NCI-H1105 (cell line): Measurements from ENCODE around the gene MYO5A.
"Not testable (repeated sequence)": the region's sequence is repeated elsewhere in the genome, so short reads cannot be mapped to it uniquely, and the experiment has no call there.

Experiments
- DNase-seq: peaks from one replicate; lab custom pipeline; 2025; lab: John Stamatoyannopoulos, UW

Gene MYO5A

DNA sequence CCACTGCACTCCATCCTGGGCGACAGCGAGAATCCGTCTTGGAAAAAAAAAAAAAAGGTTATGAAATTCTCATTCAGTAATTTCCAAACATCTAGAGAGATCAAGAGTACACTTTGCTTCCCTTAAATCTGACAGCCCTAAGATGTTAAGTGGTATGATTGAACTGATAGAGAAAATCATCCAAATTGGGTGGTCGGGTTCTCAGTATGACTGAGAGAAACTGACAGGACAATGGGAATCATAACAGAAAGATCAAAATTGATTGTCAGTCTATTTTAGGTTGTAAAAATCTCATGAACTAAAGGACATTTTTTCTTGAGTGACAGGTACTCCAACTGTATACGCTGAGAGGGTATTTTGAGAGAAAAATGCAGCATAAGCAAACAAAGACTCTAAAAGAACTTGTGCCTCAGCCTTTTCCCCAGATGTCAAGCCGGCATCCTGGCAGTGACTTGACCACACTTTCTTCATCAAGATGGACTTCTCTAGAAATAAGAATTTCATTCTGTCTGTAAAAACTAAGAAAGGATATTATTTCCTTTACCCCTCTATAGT lies 65.8 kb downstream of the MYO5A start:
- no peak for DNase-seq

DNA sequence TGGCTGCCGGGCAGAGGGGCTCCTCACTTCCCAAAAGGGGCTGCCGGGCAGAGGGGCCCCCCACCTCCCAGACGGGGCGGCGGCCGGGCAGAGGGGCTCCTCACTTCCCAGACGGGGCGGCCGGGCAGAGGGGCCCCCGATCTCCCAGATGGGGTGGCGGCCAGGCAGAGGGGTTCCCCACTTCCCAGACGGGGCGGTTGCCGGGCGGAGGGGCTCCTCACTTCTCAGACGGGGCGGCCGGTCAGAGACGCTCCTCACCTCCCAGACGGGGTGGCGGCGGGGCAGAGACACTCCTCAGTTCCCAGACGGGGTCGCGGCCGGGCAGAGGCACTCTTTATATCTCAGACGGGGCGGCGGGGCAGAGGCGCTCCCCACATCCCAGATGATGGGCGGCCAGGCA lies 69.0 kb downstream of the MYO5A start:
- DNase-seq: not testable (repeated sequence)

DNA sequence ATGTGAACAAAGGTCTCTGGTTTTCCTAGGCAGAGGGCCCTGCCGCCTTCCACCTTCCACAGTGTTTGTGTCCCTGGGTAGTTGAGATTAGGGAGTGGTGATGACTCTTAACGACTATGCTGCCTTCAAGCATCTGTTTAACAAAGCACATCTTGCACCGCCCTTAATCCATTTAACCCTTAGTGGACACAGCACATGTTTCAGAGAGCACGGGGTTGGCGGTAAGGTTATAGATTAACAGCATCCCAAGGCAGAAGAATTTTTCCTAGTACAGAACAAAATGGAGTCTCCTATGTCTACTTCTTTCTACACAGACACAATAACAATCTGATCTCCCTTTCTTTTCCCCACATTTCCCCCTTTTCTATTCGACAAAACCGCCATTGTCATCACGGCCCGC lies 69.4 kb downstream of the MYO5A start:
- not testable (repeated sequence) for DNase-seq

DNA sequence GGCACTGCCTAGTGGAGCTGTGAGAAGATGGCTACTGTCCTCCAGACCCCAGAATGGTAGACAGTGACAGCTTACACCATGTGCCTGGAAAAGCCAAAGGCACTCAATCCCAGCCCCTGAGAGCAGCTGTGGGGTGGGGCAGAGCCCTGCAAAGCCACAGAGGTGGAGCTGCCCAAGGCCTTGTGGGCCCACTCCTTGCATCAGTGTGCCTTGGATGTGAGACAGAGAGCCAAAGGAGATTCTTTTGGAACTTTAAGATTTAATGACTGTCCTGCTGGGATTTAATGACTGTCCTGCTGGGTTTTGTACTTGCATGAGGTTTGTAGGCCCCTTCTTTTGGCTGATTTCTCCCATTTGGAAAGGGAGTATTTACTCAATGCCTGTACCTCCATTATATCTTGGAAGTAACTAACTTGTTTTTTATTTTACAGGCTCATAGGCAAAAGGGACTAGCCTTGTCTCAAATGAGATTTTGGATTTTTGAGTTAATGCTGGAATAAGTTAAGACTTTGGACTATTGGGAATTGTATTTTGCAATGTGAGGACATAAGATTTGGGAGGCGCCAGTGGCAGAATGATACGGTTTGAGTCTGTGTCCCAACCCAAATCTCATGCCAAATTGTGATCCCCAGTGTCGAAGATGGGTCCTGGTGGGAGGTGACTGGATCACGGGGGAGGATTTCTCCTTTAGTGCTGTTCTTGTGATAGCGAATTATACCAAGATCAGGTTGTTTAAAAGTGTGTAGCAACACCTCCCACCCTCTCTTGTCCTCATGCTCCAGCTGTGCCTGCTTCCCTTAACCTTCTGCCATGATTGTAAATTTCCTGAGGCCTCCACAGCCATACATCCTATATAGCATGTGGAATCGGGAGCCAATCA lies 80.4 kb downstream of the MYO5A start:
- DNase-seq: no peak

- no peak for DNase-seq
These were observed 82.7 kb downstream of the MYO5A start for GRCh38 chr15:52445954-52446353.

DNA sequence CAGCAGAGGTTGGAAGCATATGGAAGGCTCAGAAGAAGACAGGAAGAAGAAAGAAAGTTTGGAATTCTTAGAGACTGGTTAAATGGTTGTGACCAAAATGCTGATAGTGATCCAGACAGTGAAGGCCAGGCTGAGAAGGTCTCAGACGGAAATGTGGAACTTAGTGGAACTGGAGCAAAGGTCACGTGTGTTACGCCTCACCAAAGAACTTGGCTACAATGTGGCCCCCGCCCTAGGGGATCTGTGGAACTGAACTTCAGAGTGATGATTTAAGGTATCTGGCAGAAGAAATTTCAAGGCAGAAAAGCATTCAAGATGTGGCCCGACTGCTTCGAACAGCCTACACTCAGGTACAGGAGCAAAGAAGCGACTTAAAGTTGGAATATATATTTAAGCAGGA lies 83.1 kb downstream of the MYO5A start:
- no peak for DNase-seq

DNA sequence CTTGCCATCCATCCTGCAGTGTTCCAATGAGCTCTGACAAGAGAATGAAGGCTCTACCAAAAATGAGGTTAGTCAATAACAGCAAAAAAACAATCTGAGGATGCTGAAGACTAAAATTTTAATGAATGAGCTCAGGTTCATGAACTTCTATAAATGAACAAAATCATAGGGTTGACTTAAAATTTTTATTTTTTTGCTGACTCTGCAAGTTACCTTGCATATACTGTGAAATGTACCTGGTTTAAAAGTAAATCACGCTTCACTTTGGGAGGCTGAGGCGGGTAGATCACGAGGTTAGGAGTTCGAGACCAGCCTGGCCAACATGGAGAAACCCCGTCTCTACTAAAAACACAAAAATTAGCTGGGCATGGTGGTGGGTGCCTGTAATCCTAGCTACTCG lies 85.5 kb downstream of the MYO5A start:
- DNase-seq: not testable (repeated sequence)

DNA sequence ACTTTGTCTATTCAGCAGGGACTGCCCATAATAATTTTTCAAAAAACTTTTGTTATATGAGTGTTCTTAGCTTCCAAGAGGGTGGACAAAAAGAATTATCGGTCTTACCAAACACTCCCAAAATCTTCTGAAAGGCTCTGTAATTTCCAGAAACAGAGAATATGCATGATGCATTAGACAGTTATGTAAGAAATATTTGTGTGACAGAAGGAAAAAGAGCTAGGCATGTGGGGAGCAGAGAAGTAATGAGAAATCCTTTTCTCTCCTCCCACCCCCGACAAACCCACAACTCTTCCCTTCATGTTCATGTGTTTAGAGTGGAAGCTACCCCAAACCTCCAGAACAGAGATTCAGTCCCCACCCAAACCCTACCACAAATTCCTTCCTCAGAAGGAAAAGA lies 86.8 kb downstream of the MYO5A start:
- DNase-seq: no peak

DNA sequence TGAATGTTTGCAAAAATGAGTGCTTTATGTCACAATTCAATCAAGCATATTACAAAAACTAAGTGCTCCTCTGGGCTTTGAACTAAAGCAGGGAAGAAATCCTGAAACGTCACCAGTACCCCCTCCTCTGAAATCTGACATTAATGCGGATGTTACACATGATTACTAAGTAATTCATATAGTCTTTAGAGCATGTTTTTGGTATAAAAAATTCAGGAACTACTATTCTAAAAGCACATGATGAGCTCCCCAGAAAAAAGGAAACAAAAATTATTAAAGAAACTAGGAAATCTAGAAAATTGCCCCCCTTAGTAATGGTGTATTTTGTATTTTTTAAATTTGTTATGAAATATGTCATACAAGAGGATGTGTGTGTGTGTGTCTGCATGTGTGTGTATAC lies 87.7 kb downstream of the MYO5A start:
- no peak for DNase-seq

DNA sequence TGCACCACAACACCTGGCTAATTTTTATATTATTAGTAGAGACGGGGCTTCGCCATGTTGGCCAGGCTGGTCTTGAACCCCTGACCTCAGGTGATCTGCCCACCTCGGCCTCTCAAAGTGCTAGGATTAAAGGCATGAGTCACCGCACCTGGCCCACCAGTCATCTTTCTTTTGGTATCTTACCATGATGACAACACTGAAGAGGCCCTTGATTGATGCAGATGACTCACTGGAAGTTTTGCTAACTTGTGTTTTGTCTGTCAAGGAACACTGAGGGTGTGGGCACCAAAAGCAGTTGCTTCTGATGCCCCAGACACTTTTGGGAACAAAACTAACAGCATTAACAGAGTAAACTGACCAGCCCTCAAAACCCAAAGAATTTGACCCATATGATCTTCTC lies 88.3 kb downstream of the MYO5A start:
- DNase-seq: no peak

GRCh38 chr15:52439470-52439869 lies 89.2 kb downstream of the MYO5A start:
- no peak for DNase-seq

GRCh38 chr15:52439042-52439441 lies 89.6 kb downstream of the MYO5A start:
- not testable (repeated sequence) for DNase-seq

DNA sequence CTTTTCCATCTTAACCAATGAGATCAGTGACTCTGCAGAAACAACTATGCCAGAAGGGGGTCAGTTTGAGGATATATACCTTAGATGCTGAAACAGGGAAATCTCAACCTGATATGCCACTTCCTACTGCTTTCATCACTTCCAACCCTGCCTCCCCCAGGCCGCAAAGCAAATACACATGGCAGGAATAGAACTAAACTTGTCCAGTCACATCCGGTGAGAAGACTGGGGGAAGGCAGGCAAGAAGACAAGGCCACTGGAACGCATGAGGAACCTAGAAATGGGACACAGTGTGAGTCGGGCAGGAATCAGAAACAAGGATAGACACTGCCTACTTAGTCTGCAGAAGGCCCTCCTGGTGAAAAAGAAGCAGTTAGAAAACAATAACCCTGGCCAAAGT lies 90.6 kb downstream of the MYO5A start:
- DNase-seq: no peak

- DNase-seq: no peak
These were observed 91.0 kb downstream of the MYO5A start for GRCh38 chr15:52437646-52438045.

GRCh38 chr15:52436981-52437380 lies 91.7 kb downstream of the MYO5A start:
- DNase-seq: no peak

GRCh38 chr15:52434885-52435284 lies 93.8 kb downstream of the MYO5A start:
- DNase-seq: no peak

DNA sequence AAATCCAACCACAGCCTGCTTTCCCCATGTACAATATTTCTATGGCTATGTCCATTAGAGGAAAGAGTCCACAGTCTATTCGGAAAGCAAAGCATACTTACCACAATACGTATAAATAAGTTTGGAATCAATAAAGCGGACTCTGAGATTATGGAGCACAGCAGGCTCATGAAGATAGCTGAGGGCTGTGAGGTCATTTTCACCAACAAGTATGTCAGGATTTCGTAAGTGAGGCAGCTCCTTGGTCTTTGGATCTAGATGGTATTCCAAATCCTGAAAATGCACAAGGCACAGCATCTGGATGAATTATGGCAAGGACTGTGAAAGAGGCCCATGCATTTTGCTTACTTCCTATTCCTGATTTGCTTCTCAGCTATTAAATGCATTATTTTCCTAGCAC lies 100.4 kb downstream of the MYO5A start:
- DNase-seq: no peak

GRCh38 chr15:52427804-52428203 lies 100.9 kb downstream of the MYO5A start:
- DNase-seq: no peak

DNA sequence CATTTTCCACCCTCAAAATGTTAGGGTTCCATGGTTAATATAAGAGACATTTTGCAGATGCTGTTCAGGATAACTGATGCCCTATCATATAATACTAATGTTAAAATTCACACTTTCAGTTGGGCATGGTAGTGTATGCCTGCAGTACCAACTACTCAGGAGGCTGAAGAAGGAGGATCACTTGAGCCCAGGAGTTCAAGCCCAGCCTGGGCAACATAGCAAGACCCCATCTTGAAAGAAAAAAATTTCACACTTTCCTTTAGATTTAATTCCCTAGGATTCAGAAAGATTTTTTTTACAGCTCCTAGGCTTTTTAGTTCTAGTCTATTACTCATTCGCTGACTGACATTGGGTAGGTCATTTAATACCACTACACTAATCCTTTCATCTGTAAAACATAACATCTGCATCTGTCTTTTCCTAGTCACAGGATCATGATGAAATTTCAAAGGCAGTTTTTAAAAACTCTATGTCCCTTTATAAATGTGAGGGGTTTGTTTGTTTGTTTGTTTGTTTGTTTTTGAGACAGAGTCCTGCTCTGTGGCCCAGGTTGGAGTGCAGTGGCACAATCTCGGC lies 103.7 kb downstream of the MYO5A start:
- no peak for DNase-seq

DNA sequence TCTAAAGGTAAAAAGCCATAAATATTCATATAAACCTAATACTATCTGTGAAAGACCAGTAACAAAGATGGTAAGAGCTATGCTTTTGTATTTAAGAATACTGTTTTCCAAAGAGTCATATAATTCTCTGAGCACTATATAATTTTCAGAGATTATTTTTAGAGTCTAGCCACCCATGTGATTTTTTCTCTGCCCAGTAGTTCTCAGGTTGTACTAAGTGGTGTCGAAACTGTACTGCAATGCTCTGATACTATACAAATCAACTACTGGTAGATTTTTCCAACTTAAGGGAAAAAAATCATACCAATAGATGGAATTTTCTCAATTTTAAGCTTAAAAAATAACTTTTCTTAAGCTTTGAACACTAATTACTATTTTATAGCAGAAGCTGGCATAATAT lies 104.8 kb downstream of the MYO5A start:
- DNase-seq: no peak

GRCh38 chr15:52422001-52422400 lies 106.7 kb downstream of the MYO5A start:
- no peak for DNase-seq

GRCh38 chr15:52421029-52421428 lies 107.7 kb downstream of the MYO5A start:
- DNase-seq: no peak

- DNase-seq: no peak
These were observed 109.2 kb downstream of the MYO5A start for GRCh38 chr15:52419494-52419893.
